Cerebellar cortex (tissue), 1 donor: Measurements from ENCODE around the gene LAMC3.
"Not testable (repeated sequence)": the region's sequence is repeated elsewhere in the genome, so short reads cannot be mapped to it uniquely, and the experiment has no call there.

Experiments
- DNase-seq: peaks from one replicate; pipeline ENCODE4 v3.0.0-alpha.2; 2015; ENCODE audit warnings: low spot score

Gene LAMC3

DNA sequence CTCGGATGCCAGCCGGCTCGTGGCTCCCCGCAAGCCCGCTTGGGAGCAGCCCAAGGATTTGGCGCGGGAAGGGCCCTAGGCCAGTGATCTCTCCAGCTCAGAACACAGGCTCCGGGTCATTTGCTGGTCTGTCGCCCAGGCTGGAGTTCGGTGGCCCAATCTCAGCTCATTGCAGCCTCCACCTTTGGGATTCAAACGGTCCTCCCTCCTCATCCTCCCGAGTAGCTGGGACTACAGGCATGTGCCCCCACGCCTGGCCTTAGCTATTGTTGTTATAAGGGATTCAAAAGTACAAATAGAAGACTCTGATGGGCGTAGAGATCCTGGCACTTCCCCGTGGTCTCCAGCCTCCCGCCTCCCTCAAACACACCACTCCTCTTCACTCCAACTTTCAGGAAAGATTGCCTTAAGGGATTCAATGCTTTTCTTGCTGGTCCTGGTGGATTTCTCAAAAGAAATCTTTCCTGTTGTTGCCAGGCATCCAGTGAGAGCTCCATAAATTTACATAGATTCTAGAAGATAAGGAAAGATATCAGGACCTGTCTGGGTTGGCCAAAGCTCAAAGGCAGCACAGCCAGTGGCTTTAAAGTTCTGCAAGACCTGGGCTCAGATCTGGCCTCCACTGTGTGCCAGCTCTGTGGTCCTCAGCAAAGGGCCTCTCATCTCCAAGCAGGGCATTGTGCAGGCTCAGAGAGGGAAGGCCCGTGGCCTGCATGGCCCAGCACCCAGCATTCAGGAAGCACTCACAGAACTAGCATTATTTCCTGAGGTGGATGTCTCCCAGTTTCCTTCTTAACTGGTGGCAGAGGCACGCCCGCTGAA is 88.4 kb downstream of the LAMC3 start:
- no peak for DNase-seq

DNA sequence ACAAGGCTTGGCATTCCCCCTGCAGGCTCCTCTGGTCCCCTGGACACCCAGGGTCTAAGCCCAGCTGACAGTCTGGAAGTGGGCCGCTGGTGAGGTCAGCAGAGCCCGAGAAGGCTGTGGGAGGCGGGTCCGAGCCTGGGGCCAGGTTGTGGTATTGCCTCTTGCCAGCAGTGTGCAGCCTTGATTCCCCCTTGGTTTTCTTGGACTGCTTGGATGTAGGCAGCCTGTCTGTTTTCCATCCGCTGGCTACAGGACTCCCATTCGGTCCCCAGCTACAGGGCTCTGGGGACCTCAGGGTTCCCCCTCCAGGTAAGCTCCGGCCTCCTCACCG is 88.9 kb downstream of the LAMC3 start:
- DNase-seq = no peak

DNA sequence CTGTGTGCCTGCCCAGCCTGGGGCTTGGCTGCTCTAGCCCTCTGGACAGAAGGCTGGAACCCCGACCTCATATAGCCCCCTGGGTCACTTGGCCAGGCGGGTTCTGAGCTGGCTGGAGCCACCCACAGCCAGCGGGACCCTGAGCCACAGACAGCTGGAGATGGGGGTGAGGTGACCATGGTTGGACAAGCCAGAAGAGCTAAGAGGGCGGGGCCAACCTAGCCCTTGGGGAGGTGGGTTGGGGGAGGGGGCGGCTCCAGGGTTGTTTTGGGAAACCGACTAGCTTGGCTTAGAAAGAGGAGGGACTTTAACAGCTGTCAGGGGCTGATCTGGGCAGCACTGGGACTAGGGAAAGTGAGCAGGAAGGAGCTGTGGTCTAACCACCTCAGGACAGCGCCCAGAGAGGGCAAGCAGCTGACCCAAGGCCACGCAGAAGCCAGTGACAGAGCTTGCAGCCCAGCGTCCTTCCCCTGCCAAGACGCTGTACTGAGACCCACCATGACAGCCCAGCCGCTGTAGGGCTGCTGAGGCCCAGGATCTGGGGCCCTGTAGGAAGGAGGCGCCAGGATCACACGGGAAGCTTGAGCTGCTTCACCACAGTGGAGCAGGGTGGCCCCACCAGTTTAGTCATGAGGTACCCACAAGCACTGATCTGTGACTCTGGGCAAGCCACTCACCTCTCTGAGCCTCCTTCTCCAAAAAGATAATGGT is 89.6 kb downstream of the LAMC3 start:
- no peak for DNase-seq

GRCh38 chr9:131099102-131099606 is 90.2 kb downstream of the LAMC3 start:
- no peak for DNase-seq

DNA sequence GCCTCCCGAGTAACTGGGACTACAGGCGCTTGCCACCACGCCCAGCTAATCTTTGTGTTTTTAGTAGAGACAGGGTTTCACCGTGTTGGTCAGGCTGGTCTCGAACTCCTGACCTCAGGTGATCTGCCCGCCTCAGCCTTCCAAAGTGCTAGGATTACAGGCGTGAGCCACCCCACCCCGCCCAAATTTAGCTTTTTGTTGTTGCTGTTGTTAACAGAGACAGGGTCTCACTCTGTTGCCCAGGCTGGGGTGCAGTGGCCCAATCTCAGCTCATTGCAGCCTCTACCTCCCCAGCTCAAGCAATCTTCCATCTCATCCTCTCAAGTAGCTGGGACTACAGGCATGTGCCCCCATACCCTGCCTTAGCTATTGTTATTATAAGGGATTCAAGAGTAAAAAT is 90.9 kb downstream of the LAMC3 start:
- DNase-seq = not testable (repeated sequence)

DNA sequence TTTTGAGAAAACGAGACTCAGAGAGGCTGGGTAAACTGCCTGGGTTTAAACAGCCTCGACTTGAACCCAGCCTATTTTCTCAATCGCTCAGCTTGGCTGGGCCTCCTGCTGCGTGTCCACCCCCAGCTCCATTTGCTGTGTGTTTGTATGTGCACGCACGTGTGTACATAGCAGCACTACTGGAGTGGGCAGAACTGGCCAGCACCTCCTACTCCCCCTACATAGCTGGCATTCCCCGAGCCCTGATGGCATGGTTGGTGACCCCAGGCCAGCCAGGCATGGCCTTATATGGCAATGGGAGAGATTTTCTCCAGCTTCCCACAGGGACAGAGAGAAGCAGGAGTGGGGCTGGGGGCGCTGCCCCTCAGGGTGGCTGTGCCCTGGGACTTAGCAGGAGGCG is 91.5 kb downstream of the LAMC3 start:
- DNase-seq = no peak

- DNase-seq = no peak
Observed at GRCh38 chr9:131101207-131101964, 92.4 kb downstream of the LAMC3 start.

DNA sequence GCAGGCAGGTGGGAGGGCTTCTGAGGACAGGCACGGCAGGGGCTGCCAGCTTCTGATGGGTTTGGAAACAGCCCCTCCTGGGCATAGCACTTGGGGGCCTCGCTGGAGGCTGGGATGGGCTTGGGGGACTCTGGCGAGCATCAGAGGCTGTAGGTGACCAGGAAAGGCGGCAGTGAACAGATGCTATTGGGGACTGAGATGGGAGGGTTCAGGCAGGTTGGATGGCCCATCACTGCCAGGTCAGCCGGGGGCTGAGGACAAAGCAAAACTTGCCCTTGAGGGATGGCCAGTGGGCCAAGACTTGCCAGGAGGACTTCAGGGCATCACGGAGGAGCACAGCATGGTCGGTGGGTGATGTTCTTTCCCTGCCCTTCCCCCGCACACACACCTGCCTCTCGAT is 94.0 kb downstream of the LAMC3 start:
- DNase-seq = no peak

DNA sequence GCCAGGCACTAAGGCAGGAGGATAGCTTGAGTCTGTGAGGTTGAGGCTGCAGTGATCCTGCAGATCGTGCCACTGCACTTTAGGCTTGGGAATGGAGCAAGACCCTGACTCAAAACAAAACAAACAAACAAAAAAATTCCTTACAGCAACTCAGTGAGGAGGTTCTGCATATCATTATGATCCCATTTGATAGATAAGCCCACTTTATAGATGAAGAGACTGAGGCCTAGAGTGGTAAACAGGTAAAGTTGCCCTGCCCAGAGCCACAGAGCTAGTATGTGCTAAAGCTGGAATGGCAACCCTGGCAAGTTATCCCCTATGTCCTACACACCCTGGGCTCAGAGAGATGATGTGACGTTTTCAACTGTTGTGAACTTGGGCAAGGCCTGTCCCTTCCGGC is 94.6 kb downstream of the LAMC3 start:
- no peak for DNase-seq

- DNase-seq = no peak
Observed at GRCh38 chr9:131104016-131104740, 95.2 kb downstream of the LAMC3 start.

- no peak for DNase-seq
Observed at GRCh38 chr9:131105952-131106351, 97.0 kb downstream of the LAMC3 start.

- DNase-seq = no peak
Observed at GRCh38 chr9:131107760-131108159, 98.8 kb downstream of the LAMC3 start.

- DNase-seq = no peak
Observed at GRCh38 chr9:131111186-131111853, 102.3 kb downstream of the LAMC3 start.

- DNase-seq = no peak
Observed at GRCh38 chr9:131111854-131112311, 102.9 kb downstream of the LAMC3 start.

DNA sequence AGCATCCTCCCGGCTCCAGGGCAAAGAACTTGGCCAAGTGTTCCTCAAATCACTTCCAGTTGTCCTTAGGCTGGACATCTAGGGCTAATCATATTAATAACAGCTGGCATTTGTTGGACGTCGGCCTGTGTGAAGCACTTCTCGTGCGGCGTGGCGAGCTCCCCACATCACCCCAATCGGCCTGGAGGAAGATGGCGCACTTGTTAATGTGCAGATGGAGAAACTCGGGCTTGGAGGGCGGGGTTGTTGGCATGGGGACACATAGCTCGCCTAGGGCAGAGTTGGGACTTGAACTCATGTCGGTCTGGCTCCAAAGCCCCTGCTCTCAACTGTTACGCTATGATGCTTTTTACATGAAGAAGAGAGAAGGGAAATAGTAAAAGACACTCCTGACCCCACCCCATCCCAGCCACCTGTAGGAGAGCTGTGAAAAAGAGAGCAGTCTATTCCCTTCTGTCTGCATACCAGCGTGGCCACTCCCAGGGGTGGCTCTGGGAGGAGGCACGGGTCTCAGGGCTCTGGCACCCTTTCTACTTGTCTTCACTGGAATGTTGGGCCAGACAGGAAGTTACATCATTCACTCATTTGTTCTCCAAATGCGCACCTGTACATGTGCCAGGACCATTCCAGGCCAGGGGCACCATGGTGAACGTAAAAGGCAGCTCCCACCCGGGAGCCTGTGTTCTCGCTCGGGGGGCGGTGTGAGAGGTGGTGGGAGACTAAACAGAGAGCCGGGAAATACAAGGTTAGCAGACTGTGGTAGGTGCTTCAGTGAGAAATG is 103.6 kb downstream of the LAMC3 start:
- no peak for DNase-seq

DNA sequence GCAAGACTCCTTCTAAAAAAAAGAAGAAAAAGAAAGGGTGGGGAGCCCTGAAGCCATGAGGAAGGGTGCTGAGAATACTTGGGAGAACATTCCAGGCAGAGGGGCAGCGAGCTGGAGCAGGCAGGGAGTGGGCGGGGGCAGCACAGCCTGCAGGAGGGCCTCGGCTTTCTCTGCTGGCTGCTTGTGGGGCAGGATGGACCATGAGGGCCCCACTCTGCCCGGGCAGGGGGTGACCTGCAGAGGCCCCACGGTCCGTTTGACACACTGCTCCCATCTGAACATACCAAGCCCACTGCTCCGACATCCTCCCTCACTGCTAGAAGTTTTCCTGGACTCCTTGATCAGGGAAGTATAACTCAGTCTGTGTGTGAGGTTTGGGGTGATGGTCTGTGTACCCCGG is 104.7 kb downstream of the LAMC3 start:
- no peak for DNase-seq

GRCh38 chr9:131114084-131114535 is 105.1 kb downstream of the LAMC3 start:
- DNase-seq = no peak

DNA sequence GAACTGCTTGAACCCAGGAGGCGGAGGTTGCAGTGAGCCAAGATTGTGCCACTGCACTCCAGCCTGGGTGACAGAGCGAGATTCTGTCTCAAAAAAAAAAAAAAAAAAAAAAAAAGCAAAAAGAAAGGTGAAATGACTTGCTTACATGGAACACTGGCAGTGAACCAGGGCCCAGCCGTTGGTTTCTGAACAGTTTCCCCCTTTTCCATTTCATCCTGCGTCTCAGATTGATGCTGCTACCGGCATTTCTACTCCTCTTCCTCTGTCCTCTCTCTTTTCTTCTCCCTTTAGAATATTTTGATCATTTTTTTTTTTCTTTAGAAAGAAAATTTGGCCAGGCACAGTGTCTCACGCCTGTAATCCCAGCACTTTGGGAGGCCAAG is 106.4 kb downstream of the LAMC3 start:
- not testable (repeated sequence) for DNase-seq

- peak; percentile 52 for DNase-seq
Observed at GRCh38 chr9:131116281-131117120, 107.5 kb downstream of the LAMC3 start.
